Retinal pigment epithelial cell (primary cell): ENCODE results near the gene SUN1.
"Not testable (repeated sequence)": the region's sequence is repeated elsewhere in the genome, so short reads cannot be mapped to it uniquely, and the experiment has no call there.

Experiments
- DNase-seq: peaks from one replicate; pipeline ENCODE4 v3.0.0-alpha.2; 2010; ENCODE audit warnings: low read depth
- H3K4me3 ChIP-seq: 2 replicates; pipeline ENCODE4 v1.5.1; 2011; ENCODE audit warnings: mild to moderate bottlenecking, low read length, control low read depth, moderate library complexity
- TF ChIP-seq, protein P1 (sequence below): conservative IDR thresholded peaks from 2 replicates; pipeline ENCODE4 v1.5.1; 2011; ENCODE audit warnings: low read depth, low read length, control low read depth, inconsistent platforms

The SUN1 gene

GRCh38 chr7:801940-802381, 30.3 kb upstream of the SUN1 start:
- TF ChIP-seq, protein P1, sequence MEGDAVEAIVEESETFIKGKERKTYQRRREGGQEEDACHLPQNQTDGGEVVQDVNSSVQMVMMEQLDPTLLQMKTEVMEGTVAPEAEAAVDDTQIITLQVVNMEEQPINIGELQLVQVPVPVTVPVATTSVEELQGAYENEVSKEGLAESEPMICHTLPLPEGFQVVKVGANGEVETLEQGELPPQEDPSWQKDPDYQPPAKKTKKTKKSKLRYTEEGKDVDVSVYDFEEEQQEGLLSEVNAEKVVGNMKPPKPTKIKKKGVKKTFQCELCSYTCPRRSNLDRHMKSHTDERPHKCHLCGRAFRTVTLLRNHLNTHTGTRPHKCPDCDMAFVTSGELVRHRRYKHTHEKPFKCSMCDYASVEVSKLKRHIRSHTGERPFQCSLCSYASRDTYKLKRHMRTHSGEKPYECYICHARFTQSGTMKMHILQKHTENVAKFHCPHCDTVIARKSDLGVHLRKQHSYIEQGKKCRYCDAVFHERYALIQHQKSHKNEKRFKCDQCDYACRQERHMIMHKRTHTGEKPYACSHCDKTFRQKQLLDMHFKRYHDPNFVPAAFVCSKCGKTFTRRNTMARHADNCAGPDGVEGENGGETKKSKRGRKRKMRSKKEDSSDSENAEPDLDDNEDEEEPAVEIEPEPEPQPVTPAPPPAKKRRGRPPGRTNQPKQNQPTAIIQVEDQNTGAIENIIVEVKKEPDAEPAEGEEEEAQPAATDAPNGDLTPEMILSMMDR = no peak
- peak; percentile 65 for DNase-seq
- peak overlapping the region; percentile 17 for H3K4me3 ChIP-seq

DNA sequence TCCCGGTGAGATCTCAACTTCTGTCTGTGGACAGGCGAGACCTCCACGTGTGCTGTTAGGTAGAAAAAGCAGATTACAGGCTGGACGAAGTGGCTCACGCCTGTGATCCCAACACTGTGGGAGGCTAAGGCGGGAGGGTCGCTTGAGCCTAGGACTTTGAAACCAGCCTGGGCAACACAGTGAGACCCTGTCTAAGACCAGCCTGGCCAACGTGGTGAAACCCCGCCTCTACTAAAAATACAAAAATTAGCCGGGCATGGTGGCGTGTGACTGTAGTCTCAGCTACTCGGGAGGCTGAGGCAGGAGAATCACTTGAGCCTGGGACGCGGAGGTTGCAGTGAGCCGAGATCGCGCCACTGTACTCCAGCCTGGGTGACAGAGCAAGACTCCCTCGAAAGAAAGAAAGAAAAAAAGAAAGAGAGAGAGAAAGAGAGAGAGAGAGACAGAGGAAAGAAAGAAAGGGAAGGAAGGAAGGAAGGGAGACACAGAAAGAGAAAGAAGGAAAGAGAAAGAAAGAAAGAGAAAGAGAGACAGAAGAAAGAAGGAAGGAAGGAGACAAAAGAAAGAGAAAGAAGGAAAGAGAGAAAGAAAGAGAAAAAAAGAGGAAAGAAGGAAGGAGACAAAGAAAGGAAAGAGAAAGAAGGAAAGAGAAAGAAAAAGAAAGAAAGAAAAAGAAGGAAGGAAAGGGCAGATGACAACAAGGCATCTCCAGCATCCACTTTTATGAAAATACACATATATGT, 29.6 kb upstream of the SUN1 start:
- DNase-seq = no peak
- TF ChIP-seq, protein P1 = no peak
- H3K4me3 ChIP-seq = peak overlapping the region; percentile 17

DNA sequence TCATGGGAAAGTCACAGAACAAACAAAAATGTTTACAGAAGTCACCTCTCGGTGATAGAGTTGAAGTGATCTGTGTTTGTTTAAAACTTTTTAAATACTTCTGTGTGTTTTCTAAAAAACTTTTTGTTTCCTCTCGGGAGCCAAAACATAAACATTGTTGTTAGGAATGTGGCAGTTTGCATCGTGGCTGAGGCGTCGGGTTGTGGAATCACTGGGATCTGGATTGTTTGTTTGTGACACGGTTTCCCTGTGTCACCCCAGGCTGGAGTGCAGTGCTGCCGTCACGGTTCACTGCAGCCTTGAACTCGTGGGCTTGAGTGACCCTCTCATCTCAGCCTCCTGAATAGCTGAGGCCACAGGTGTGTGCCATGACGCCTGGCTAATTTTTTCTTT, 29.0 kb upstream of the SUN1 start:
- no peak overlapping the region for H3K4me3 ChIP-seq
- DNase-seq = no peak
- TF ChIP-seq, protein P1 = no peak

GRCh38 chr7:803796-804195, 28.5 kb upstream of the SUN1 start:
- DNase-seq, H3K4me3 ChIP-seq: not testable (repeated sequence)

- no peak overlapping the region for H3K4me3 ChIP-seq
- TF ChIP-seq, protein P1 = no peak
- no peak for DNase-seq
Measured at GRCh38 chr7:805261-805660, 27.0 kb upstream of the SUN1 start.

GRCh38 chr7:815284-816216, 16.7 kb upstream of the SUN1 start:
- TF ChIP-seq, protein P1 = no peak
- H3K4me3 ChIP-seq = peak overlapping the region; percentile 74
- no peak for DNase-seq

DNA sequence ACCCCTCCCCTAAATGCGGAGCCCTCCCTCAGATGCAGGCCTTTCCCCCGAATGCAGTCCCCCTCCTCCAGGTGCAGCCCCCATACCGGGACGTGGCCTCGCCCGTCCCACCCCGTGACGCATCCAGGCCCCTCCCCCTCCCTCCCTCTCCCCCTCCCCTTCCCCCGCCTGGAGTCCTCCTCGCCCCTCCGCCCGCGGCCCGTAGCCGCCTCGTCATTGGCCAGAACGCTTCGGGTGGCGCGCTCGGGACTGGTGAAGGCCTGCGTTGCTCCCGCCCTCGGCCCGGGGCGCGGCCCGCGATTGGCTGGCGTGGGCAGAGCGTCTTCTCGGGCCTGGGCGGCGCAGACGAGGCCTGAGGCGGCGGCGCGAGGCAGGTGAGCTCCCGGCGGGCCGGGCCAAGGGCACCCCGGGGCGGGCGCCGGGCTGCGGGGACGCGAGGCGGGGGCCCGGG, 16.0 kb upstream of the SUN1 start:
- DNase-seq = peak; percentile 90
- H3K4me3 ChIP-seq = peak overlapping the region; percentile 74
- TF ChIP-seq, protein P1 = no peak
